Vagina (tissue), 2 donors: ENCODE results near the gene FSTL1.

ENCODE experiments used
- POLR2A ChIP-seq, 2 donors: fragments of 450-650 bp; IDR thresholded peaks; one replicate each; pipeline ENCODE4 v1.6.1; 2017; ENCODE audit warnings: antibody characterized with exemption in 2 of 2, mild to moderate bottlenecking in 2 of 2, moderate library complexity in 2 of 2
- TF ChIP-seq, protein P1 (sequence below), 3 experiments: fragments of 450-650 bp in 2 of 3; fragments of 200-600 bp in 1 of 3; sonication (generic) in 1 of 3; IDR thresholded peaks; one replicate each; pipeline ENCODE4 v1.5.1; 2017 to 2019; ENCODE audit warnings: antibody characterized with exemption in 3 of 3, mild to moderate bottlenecking in 2 of 3, moderate library complexity in 2 of 3

DNA sequence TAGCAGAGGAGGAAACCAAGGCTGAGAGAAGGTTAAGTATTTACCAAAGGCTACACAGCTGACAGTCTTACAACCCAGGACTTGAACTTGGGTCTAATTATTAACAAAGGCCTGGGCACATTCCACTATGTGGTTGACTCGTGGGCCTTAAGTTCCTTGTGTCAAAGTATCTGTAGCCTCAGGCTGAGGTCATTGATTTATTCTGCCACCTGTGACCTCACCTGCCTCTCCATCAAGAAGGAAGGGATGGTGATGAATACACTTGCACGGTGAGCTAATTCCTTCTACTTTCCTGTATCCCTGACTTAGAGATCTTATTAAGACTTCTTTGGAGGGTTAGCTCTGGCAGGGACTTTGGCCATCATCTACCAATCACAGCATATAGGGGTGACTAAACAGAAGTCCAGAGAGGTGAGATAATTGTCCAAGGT is 81.7 kb downstream of the FSTL1 start:
- TF ChIP-seq, protein P1, sequence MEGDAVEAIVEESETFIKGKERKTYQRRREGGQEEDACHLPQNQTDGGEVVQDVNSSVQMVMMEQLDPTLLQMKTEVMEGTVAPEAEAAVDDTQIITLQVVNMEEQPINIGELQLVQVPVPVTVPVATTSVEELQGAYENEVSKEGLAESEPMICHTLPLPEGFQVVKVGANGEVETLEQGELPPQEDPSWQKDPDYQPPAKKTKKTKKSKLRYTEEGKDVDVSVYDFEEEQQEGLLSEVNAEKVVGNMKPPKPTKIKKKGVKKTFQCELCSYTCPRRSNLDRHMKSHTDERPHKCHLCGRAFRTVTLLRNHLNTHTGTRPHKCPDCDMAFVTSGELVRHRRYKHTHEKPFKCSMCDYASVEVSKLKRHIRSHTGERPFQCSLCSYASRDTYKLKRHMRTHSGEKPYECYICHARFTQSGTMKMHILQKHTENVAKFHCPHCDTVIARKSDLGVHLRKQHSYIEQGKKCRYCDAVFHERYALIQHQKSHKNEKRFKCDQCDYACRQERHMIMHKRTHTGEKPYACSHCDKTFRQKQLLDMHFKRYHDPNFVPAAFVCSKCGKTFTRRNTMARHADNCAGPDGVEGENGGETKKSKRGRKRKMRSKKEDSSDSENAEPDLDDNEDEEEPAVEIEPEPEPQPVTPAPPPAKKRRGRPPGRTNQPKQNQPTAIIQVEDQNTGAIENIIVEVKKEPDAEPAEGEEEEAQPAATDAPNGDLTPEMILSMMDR (IDR thresholded peaks at IDR 0.05): no peak
- TF ChIP-seq POLR2A (IDR thresholded peaks at IDR 0.05): no peak
